Adrenal gland (tissue), 12 donors: ENCODE data around the gene RASA2. TPM values are rescaled to one million over a fixed set of nuclear protein-coding genes. Genes with fewer than 3 reads are reported as not detected.
A peak's percentile ranks its signal among the peaks of the same experiment; 100 is the strongest.

Source experiments
- DNase-seq, 7 donors: peaks; one replicate each; pipeline ENCODE4 v3.0.0-alpha.2; 2019 to 2020
- H3K27ac ChIP-seq, 5 donors: fragments of 200-600 bp; sonication (generic) in 4 of 5; 1 replicate in 3 of 5; 2 replicates in 2 of 5; pipeline versions ENCODE4 v1.5.1 to v1.8.0; 2016 to 2020; ENCODE audit warnings: mild to moderate bottlenecking in 1 of 5
- H3K27me3 ChIP-seq: fragments of 200-600 bp; 2 replicates; pipeline ENCODE4 v1.8.0; 2021
- H3K36me3 ChIP-seq, 2 donors: fragments of 200-600 bp; replicated peaks in 1 of 2; 1 replicate in 1 of 2; 2 replicates in 1 of 2; pipeline versions ENCODE4 v1.5.1 to v1.8.0; 2018 to 2022
- H3K4me1 ChIP-seq, 2 donors: fragments of 200-600 bp; replicated peaks in 1 of 2; 1 replicate in 1 of 2; 2 replicates in 1 of 2; pipeline versions ENCODE4 v1.5.1 to v1.8.0; 2018 to 2021
- H3K4me3 ChIP-seq, 4 donors: fragments of 200-600 bp; sonication (generic) in 3 of 4; one replicate each; pipeline ENCODE4 v1.5.1; 2016 to 2018
- H3K9me3 ChIP-seq, 3 donors: fragments of 200-600 bp; sonication (generic) in 1 of 3; replicated peaks in 1 of 3; 1 replicate in 2 of 3; 2 replicates in 1 of 3; pipeline versions ENCODE4 v1.5.1 to v1.8.0; 2016 to 2021
- CTCF ChIP-seq, 6 experiments: fragments of 450-650 bp in 4 of 6; fragments of 200-600 bp in 2 of 6; sonication (generic) in 1 of 6; IDR thresholded peaks; 1 replicate in 5 of 6; 2 replicates in 1 of 6; pipeline versions ENCODE4 v1.5.1 to v1.8.0; 2016 to 2021; ENCODE audit warnings: antibody characterized with exemption in 6 of 6, mild to moderate bottlenecking in 2 of 6, moderate library complexity in 1 of 6
- POLR2A ChIP-seq, 2 donors: fragments of 450-650 bp; IDR thresholded peaks; one replicate each; pipeline ENCODE4 v1.6.1; 2017; ENCODE audit warnings: antibody characterized with exemption in 2 of 2, mild to moderate bottlenecking in 2 of 2, moderate library complexity in 1 of 2
- WGBS, 4 donors: extraction: QIAGEN DNeasy Blood & Tissue Kit in 2 of 4; methylation state at CpG; one replicate each; pipeline versions ENCODE4 v1.1.5 to v1.1.7; 2013 to 2017; 5-methylcytosine and 5-hydroxymethylcytosine counted together
- intact Hi-C, 2 donors: fragments of 100-400 bp; cut with DNase I; formaldehyde crosslinking; loops; one replicate each; pipeline versions ENCODE4 v1.14.1 to v1.15.0; 2022 to 2023
- polyA plus RNA-seq, 3 donors: library from polyadenylated mRNA; stranded (reverse); fragments of 200-250 nt in 2 of 3; fragments of 350-450 nt in 1 of 3; fragmentation: Illumina TruSeq in 1 of 3; extraction: RNeasy Lipid Tissue Mini Kit (QIAGEN cat#74804) in 1 of 3; gene quantifications; one replicate each; pipeline ENCODE4 v1.2.3, GENCODE V29; 2013 to 2014
- total RNA-seq, 9 donors: library from RNA; depleted of rRNA in 4 of 9; stranded (reverse); fragments of >200 nt in 4 of 9; fragments of 120-200 nt in 1 of 9; fragmentation: NEBNext Ultra II Directional in 1 of 9; extraction: Animal tissue kit (Norgen Biotek cat#: 25700) in 1 of 9; gene quantifications; one replicate each; pipeline versions ENCODE4 v1.1.0 to v1.2.4, GENCODE V29; 2013 to 2023
- donor health status: healthy with polysubstance abuse.
- donor health status: Bipolar disorder and iron deficiency.
- donor health status: DM: yes; HTN: yes; CAD: no.
- donor health status: DM: no; HTN: no; CAD: no.
- donor health status: DM: no; HTN: no; CAD: no.
- donor health status: DM: yes; HTN: yes; CAD: no.

Gene RASA2
- total and polyA plus RNA-seq, 12 donors = 5.7 to 52.5 (median 10.2) TPM

- no peaks in the 10 kb centered on the region for H3K27me3 ChIP-seq
- no peak overlapping the region for H3K27ac ChIP-seq
- H3K4me3 ChIP-seq = no peak overlapping the region
- TF ChIP-seq POLR2A (IDR thresholded peaks at IDR 0.05) (no peak), CTCF (IDR thresholded peaks at IDR 0.05) (no peak)
- no peaks in the 10 kb centered on the region for H3K36me3 ChIP-seq
- H3K9me3 ChIP-seq = no peaks in the 10 kb centered on the region
- 48 to 58% (median 53%) methylated on average over 4 of the region's 4 CpGs for WGBS, 4 donors
- peaks cover 0 to 4% of the 10 kb centered on the region in 2 donors for H3K4me1 ChIP-seq
- intact Hi-C loops = no loop called here
- DNase-seq = peak in 1 of 7 donors; percentile 31
Observed at GRCh38 chr3:141653847-141654246, 167.0 kb downstream of the RASA2 start.

GRCh38 chr3:141655801-141656200 is 169.0 kb downstream of the RASA2 start:
- peaks cover 10% of the 10 kb centered on the region in 2 donors for H3K4me1 ChIP-seq
- WGBS, 4 donors = 83 to 93% (median 89%) methylated on average over 4 of the region's 4 CpGs
- no peak overlapping the region for H3K27ac ChIP-seq
- no peaks in the 10 kb centered on the region for H3K9me3 ChIP-seq
- H3K36me3 ChIP-seq = no peaks in the 10 kb centered on the region
- no peak for DNase-seq
- H3K27me3 ChIP-seq = no peaks in the 10 kb centered on the region
- intact Hi-C loops = no loop called here
- no peak overlapping the region for H3K4me3 ChIP-seq
- TF ChIP-seq CTCF (IDR thresholded peaks at IDR 0.05) = no peak
- TF ChIP-seq POLR2A (IDR thresholded peaks at IDR 0.05) = no peak

GRCh38 chr3:141656771-141657170 is 169.9 kb downstream of the RASA2 start:
- peaks cover 18 to 20% of the 10 kb centered on the region in 2 donors for H3K4me1 ChIP-seq
- no peak overlapping the region for H3K4me3 ChIP-seq
- H3K27me3 ChIP-seq = no peaks in the 10 kb centered on the region
- no peak for DNase-seq
- WGBS, 4 donors = 73 to 87% (median 76%) methylated on average over 4 of the region's 4 CpGs
- H3K36me3 ChIP-seq = no peaks in the 10 kb centered on the region
- intact Hi-C loops = no loop called here
- TF ChIP-seq CTCF (IDR thresholded peaks at IDR 0.05) (no peak), POLR2A (IDR thresholded peaks at IDR 0.05) (no peak)
- H3K27ac ChIP-seq = no peak overlapping the region
- no peaks in the 10 kb centered on the region for H3K9me3 ChIP-seq

GRCh38 chr3:141657516-141657915 is 170.7 kb downstream of the RASA2 start:
- H3K36me3 ChIP-seq = no peaks in the 10 kb centered on the region
- TF ChIP-seq CTCF (IDR thresholded peaks at IDR 0.05) (no peak), POLR2A (IDR thresholded peaks at IDR 0.05) (no peak)
- H3K9me3 ChIP-seq = no peaks in the 10 kb centered on the region
- no peak overlapping the region for H3K27ac ChIP-seq
- no peak overlapping the region for H3K4me3 ChIP-seq
- H3K27me3 ChIP-seq = no peaks in the 10 kb centered on the region
- peaks cover 25 to 27% of the 10 kb centered on the region in 2 donors for H3K4me1 ChIP-seq
- intact Hi-C loops = no loop called here
- no peak for DNase-seq
